ENCODE data around the gene GRM1. TPM values are rescaled to one million over a fixed set of nuclear protein-coding genes. Genes with fewer than 3 reads are reported as not detected.

Gene GRM1
- total RNA-seq (under 0.01 and 0.17 TPM in 2 replicates), polyA plus RNA-seq (0.03 TPM in 1 of 2 replicates, not detected in the other), polyA minus RNA-seq (ENCODE audit: low replicate concordance) (not detected in 2 replicates)
- not detected in 2 replicates for polyA plus RNA-seq (2012)

DNA sequence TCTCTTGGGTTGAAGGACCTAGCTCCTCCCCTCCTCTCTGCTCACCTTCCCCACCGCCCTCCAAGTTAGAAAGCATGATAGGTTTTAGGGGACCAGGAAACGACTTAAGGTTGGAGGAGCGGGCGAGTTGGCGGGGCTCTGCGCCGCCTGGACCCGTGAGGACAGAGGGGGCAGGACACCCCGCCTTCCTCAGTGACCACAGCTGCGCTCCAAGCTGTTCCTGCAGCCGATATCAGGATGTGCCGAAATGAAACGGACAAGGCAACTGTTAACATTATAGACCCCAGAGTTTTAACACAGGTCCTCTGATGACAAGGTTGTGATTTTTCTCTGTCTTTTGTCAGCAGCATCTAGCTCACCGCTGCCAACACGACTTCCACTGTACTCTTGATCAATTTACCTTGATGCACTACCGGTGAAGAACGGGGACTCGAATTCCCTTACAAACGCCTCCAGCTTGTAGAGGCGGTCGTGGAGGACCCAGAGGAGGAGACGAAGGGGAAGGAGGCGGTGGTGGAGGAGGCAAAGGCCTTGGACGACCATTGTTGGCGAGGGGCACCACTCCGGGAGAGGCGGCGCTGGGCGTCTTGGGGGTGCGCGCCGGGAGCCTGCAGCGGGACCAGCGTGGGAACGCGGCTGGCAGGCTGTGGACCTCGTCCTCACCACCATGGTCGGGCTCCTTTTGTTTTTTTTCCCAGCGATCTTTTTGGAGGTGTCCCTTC is at the start of gene GRM1:
Gene GRM1 (plus strand): TSS at position 212 of the 722 bp plus-strand sequence. CDS start 456 bp downstream, at position 668.
- Histone ChIP-seq H3K4me1 (ENCODE audit: control insufficient read depth, extremely low read depth, insufficient read depth, low read length) (no peaks in the 10 kb centered on the region), H2AFZ (ENCODE audit: low read length) (no peak within 1 kb of the TSS), H3K9me3 (ENCODE audit: control insufficient read depth, insufficient read depth, low read depth, low read length) (no peaks in the 10 kb centered on the region), H4K20me1 (ENCODE audit: control insufficient read depth, extremely low read depth, insufficient read depth, low read length) (no peaks in the 10 kb centered on the region), H3K4me3 (replicated peaks in 1 of 4; ENCODE audit: control extremely low read depth in 1 of 4, insufficient read depth in 1 of 4, low read depth in 3 of 4, low read length in 4 of 4) (no peak within 1 kb of the TSS), H3K27ac (ENCODE audit: insufficient read depth, low read length) (no peak within 1 kb of the TSS), H3K9ac (ENCODE audit: insufficient read depth, low read length) (no peak within 1 kb of the TSS), H3K79me2 (ENCODE audit: control insufficient read depth, insufficient read depth, low read length) (no peaks in the 10 kb centered on the region), H3K27me3 (ENCODE audit: control insufficient read depth, insufficient read depth, low read length) (peaks cover 3% of the 10 kb centered on the region), H3K4me2 (ENCODE audit: extremely low read depth, insufficient read depth, low read length) (peak within 1 kb of the TSS; percentile 66), H3K36me3 (ENCODE audit: control insufficient read depth, insufficient read depth, low read length) (no peaks in the 10 kb centered on the region)
- TF ChIP-seq CTCF (conservative IDR thresholded peaks at IDR 0.05 in 1 of 2, IDR thresholded peaks at IDR 0.05 in 1 of 2; ENCODE audit: low read depth in 1 of 2, low read length in 2 of 2) (no peak), EZH2 (IDR thresholded peaks at IDR 0.05; ENCODE audit: low read length, missing control alignments) (peak; percentile 14)
- no peak for DNase-seq (ENCODE audit: low read depth in 2 of 2)

GRCh38 chr6:146009338-146009737 is 19.5 kb upstream of the GRM1 start:
- Histone ChIP-seq H3K9ac (ENCODE audit: insufficient read depth, low read length) (no peak overlapping the region), H4K20me1 (ENCODE audit: control insufficient read depth, extremely low read depth, insufficient read depth, low read length) (no peaks in the 10 kb centered on the region), H3K4me2 (ENCODE audit: extremely low read depth, insufficient read depth, low read length) (no peak overlapping the region), H3K4me1 (ENCODE audit: control insufficient read depth, extremely low read depth, insufficient read depth, low read length) (no peaks in the 10 kb centered on the region), H3K9me3 (ENCODE audit: control insufficient read depth, insufficient read depth, low read depth, low read length) (no peaks in the 10 kb centered on the region), H2AFZ (ENCODE audit: low read length) (no peak overlapping the region), H3K4me3 (replicated peaks in 1 of 4; ENCODE audit: control extremely low read depth in 1 of 4, insufficient read depth in 1 of 4, low read depth in 3 of 4, low read length in 4 of 4) (no peak overlapping the region), H3K27ac (ENCODE audit: insufficient read depth, low read length) (no peak overlapping the region), H3K79me2 (ENCODE audit: control insufficient read depth, insufficient read depth, low read length) (no peaks in the 10 kb centered on the region), H3K36me3 (ENCODE audit: control insufficient read depth, insufficient read depth, low read length) (no peaks in the 10 kb centered on the region), H3K27me3 (ENCODE audit: control insufficient read depth, insufficient read depth, low read length) (no peaks in the 10 kb centered on the region)
- DNase-seq (ENCODE audit: low read depth in 2 of 2): no peak
- TF ChIP-seq CTCF (conservative IDR thresholded peaks at IDR 0.05 in 1 of 2, IDR thresholded peaks at IDR 0.05 in 1 of 2; ENCODE audit: low read depth in 1 of 2, low read length in 2 of 2): no peak
- TF ChIP-seq EZH2 (IDR thresholded peaks at IDR 0.05; ENCODE audit: low read length, missing control alignments): no peak

DNA sequence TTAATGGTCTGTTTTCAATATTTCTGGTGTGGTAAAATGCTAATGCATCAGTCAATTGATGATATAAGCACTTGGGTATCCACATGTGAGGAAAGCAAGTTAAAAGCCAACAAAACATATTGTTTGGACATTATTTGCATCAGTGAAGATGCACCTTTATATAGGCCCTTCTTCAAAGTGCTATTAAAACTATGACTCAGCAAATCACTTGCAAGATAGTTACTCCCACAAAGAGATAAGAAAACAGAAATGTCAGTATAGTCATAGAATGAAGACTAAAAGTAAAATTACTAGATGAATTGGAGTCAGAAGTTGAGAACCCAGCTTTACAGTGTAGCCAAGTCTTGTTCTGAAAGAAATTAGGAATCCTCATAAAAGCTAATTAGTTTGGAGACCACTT is 14.6 kb upstream of the GRM1 start:
- Histone ChIP-seq H3K9me3 (ENCODE audit: control insufficient read depth, insufficient read depth, low read depth, low read length) (no peaks in the 10 kb centered on the region), H3K79me2 (ENCODE audit: control insufficient read depth, insufficient read depth, low read length) (no peaks in the 10 kb centered on the region), H3K4me3 (replicated peaks in 1 of 4; ENCODE audit: control extremely low read depth in 1 of 4, insufficient read depth in 1 of 4, low read depth in 3 of 4, low read length in 4 of 4) (no peak overlapping the region), H3K36me3 (ENCODE audit: control insufficient read depth, insufficient read depth, low read length) (no peaks in the 10 kb centered on the region), H3K4me1 (ENCODE audit: control insufficient read depth, extremely low read depth, insufficient read depth, low read length) (no peaks in the 10 kb centered on the region), H3K27ac (ENCODE audit: insufficient read depth, low read length) (no peak overlapping the region), H3K27me3 (ENCODE audit: control insufficient read depth, insufficient read depth, low read length) (no peaks in the 10 kb centered on the region), H2AFZ (ENCODE audit: low read length) (no peak overlapping the region), H3K9ac (ENCODE audit: insufficient read depth, low read length) (no peak overlapping the region), H4K20me1 (ENCODE audit: control insufficient read depth, extremely low read depth, insufficient read depth, low read length) (no peaks in the 10 kb centered on the region), H3K4me2 (ENCODE audit: extremely low read depth, insufficient read depth, low read length) (no peak overlapping the region)
- DNase-seq (ENCODE audit: low read depth in 2 of 2): no peak
- no peak for TF ChIP-seq CTCF (conservative IDR thresholded peaks at IDR 0.05 in 1 of 2, IDR thresholded peaks at IDR 0.05 in 1 of 2; ENCODE audit: low read depth in 1 of 2, low read length in 2 of 2)
- TF ChIP-seq EZH2 (IDR thresholded peaks at IDR 0.05; ENCODE audit: low read length, missing control alignments): no peak
